ENCODE measurements around the gene TMEM120B.

The TMEM120B gene

DNA sequence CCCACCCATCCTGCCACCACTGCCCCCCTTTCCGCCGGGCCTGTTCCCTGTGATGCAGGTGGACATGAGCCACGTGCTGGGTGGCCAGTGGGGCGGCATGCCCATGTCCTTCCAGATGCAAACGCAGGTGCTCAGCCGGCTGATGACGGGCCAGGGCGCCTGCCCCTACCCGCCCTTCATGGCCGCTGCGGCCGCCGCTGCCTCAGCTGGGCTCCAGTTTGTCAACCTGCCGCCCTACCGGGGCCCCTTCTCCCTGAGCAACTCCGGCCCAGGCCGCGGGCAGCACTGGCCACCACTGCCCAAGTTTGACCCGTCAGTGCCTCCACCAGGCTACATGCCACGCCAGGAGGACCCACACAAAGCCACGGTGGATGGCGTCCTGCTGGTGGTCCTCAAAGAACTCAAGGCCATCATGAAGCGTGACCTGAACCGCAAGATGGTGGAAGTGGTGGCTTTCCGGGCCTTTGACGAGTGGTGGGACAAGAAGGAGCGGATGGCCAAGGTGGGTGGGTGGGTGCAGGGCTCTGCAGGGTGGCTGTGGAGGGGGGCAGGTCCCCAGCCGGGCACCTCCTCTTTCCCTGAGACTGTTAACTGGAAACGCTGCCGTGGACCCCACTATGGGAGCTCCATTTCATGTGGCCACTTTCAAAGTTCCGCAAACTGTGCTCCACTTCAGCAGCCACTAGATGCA lies 102.0 kb downstream of the TMEM120B start:
- H3K36me3 ChIP-seq (ENCODE audit: control insufficient read depth in 1 of 2, insufficient read depth in 2 of 2, low read depth in 1 of 2, low read length in 2 of 2), result peaks cover 66 to 80% of the 10 kb centered on the region in 2 experiments
- no peak overlapping the region for H2BK120ac ChIP-seq (ENCODE audit: low read depth, low read length)
- DNase-seq, result no peak
- H3K27ac ChIP-seq (ENCODE audit: low read length, poor library complexity, severe bottlenecking), result no peak overlapping the region
- H2AFZ ChIP-seq (ENCODE audit: low read depth, low read length), result no peak overlapping the region
- peaks cover 31% of the 10 kb centered on the region for H3K79me1 ChIP-seq (replicated peaks; ENCODE audit: low read length, poor library complexity, severe bottlenecking)
- H3K14ac ChIP-seq (ENCODE audit: low read length in 2 of 2), result no peak overlapping the region
- no peak overlapping the region for H2BK15ac ChIP-seq (ENCODE audit: low read depth, poor library complexity, severe bottlenecking)
- H3K9me3 ChIP-seq (ENCODE audit: control insufficient read depth, low read length), result no peaks in the 10 kb centered on the region
- no peak overlapping the region for H3K18ac ChIP-seq (ENCODE audit: low read depth in 1 of 2, low read length in 2 of 2)
- no peak overlapping the region for H3K4ac ChIP-seq (ENCODE audit: low read depth in 1 of 2, low read length in 2 of 2)
- H2AK5ac ChIP-seq (ENCODE audit: low read length, severe bottlenecking), result no peak overlapping the region
- no peak overlapping the region for H2BK5ac ChIP-seq (ENCODE audit: low read depth, low read length, poor library complexity, severe bottlenecking)
- H4K8ac ChIP-seq (ENCODE audit: low read length), result no peak overlapping the region
- H3K23ac ChIP-seq (ENCODE audit: low read length in 2 of 2), result no peak overlapping the region
- WGBS, result 96% methylated on average over 31 of the region's 31 CpGs
- peaks cover 26% of the 10 kb centered on the region for H3K4me1 ChIP-seq (ENCODE audit: control insufficient read depth, insufficient read depth, low read depth, low read length)
- peak overlapping the region; percentile 61 for H4K91ac ChIP-seq (ENCODE audit: low read length)
- H3K4me3 ChIP-seq (ENCODE audit: insufficient read depth in 1 of 2, low read depth in 1 of 2, low read length in 2 of 2), result no peak overlapping the region
- H3K9ac ChIP-seq (ENCODE audit: low read length), result no peak overlapping the region
- no peak overlapping the region for H2BK12ac ChIP-seq (ENCODE audit: low read length in 2 of 2)
- H3K27me3 ChIP-seq (ENCODE audit: control insufficient read depth in 1 of 2, insufficient read depth in 1 of 2, low read length in 2 of 2), result no peaks in the 10 kb centered on the region
- no peak overlapping the region for H3K4me2 ChIP-seq (ENCODE audit: low read length, poor library complexity, severe bottlenecking)

DNA sequence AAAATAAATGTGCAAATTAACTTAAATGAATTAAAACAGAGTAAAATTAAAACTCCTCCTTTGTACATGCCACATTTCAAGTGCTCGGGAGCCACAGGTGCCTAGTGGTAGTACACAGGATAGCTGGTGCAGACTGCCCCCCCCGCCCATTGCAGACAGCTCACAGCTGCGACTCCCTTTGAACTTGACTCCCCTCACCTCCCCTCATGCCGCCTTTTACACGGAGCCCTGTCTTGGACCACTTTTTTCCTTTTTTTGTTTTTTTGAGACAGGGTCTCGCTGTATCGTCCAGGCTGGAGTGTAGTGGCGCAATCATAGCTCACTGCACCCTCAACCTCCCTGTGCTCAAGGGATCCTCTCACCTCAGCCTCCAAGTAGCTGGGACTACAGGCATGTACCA lies 102.7 kb downstream of the TMEM120B start:
- Histone ChIP-seq H3K36me3 (ENCODE audit: control insufficient read depth in 1 of 2, insufficient read depth in 2 of 2, low read depth in 1 of 2, low read length in 2 of 2) (peaks cover 68 to 80% of the 10 kb centered on the region in 2 experiments), H3K27me3 (ENCODE audit: control insufficient read depth in 1 of 2, insufficient read depth in 1 of 2, low read length in 2 of 2) (no peaks in the 10 kb centered on the region), H3K9me3 (ENCODE audit: control insufficient read depth, low read length) (no peaks in the 10 kb centered on the region), H2BK12ac (ENCODE audit: low read length in 2 of 2) (no peak overlapping the region), H2BK5ac (ENCODE audit: low read depth, low read length, poor library complexity, severe bottlenecking) (no peak overlapping the region), H4K8ac (ENCODE audit: low read length) (no peak overlapping the region), H2AK5ac (ENCODE audit: low read length, severe bottlenecking) (no peak overlapping the region), H3K27ac (ENCODE audit: low read length, poor library complexity, severe bottlenecking) (no peak overlapping the region), H3K9ac (ENCODE audit: low read length) (no peak overlapping the region), H3K14ac (ENCODE audit: low read length in 2 of 2) (no peak overlapping the region), H3K79me1 (replicated peaks; ENCODE audit: low read length, poor library complexity, severe bottlenecking) (peaks cover 34% of the 10 kb centered on the region), H3K4me1 (ENCODE audit: control insufficient read depth, insufficient read depth, low read depth, low read length) (peaks cover 23% of the 10 kb centered on the region), H3K4me2 (ENCODE audit: low read length, poor library complexity, severe bottlenecking) (no peak overlapping the region), H2BK120ac (ENCODE audit: low read depth, low read length) (no peak overlapping the region), H3K18ac (ENCODE audit: low read depth in 1 of 2, low read length in 2 of 2) (no peak overlapping the region), H3K4me3 (ENCODE audit: insufficient read depth in 1 of 2, low read depth in 1 of 2, low read length in 2 of 2) (no peak overlapping the region), H4K91ac (ENCODE audit: low read length) (no peak overlapping the region), H3K4ac (ENCODE audit: low read depth in 1 of 2, low read length in 2 of 2) (no peak overlapping the region), H3K23ac (ENCODE audit: low read length in 2 of 2) (no peak overlapping the region), H2AFZ (ENCODE audit: low read depth, low read length) (no peak overlapping the region), H2BK15ac (ENCODE audit: low read depth, poor library complexity, severe bottlenecking) (no peak overlapping the region)
- no peak for DNase-seq
- WGBS, result 94% methylated on average over 8 of the region's 8 CpGs

DNA sequence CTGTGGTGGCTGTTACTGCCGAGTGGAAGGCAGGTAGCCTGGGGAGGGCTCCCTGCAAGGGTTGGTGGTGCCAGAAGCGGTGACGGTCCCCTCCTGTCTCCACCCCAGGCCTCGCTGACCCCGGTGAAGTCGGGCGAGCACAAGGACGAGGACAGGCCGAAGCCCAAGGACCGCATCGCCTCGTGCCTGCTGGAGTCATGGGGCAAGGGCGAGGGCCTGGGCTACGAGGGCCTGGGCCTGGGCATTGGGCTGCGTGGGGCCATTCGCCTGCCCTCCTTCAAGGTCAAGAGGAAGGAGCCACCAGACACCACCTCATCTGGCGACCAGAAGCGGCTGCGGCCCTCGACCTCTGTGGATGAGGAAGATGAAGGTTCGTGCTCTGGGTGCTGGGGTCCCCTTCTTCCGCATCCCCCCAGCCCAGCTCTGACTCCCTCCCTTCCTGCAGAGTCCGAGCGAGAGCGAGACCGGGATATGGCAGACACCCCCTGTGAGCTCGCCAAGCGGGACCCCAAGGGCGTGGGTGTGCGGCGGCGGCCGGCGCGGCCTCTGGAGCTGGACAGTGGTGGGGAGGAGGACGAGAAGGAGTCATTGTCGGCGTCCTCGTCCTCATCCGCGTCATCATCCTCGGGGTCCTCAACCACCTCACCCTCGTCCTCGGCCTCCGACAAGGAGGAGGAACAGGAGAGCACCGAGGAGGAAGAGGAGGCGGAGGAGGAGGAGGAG lies 104.5 kb downstream of the TMEM120B start:
- no peak overlapping the region for H2BK12ac ChIP-seq (ENCODE audit: low read length in 2 of 2)
- H3K27ac ChIP-seq (ENCODE audit: low read length, poor library complexity, severe bottlenecking), result no peak overlapping the region
- no peak overlapping the region for H3K4me2 ChIP-seq (ENCODE audit: low read length, poor library complexity, severe bottlenecking)
- peaks cover 68 to 80% of the 10 kb centered on the region in 2 experiments for H3K36me3 ChIP-seq (ENCODE audit: control insufficient read depth in 1 of 2, insufficient read depth in 2 of 2, low read depth in 1 of 2, low read length in 2 of 2)
- H2AFZ ChIP-seq (ENCODE audit: low read depth, low read length), result no peak overlapping the region
- H3K4ac ChIP-seq (ENCODE audit: low read depth in 1 of 2, low read length in 2 of 2), result no peak overlapping the region
- H2BK15ac ChIP-seq (ENCODE audit: low read depth, poor library complexity, severe bottlenecking), result no peak overlapping the region
- no peak overlapping the region for H4K91ac ChIP-seq (ENCODE audit: low read length)
- no peak overlapping the region for H3K18ac ChIP-seq (ENCODE audit: low read depth in 1 of 2, low read length in 2 of 2)
- no peak overlapping the region for H2BK120ac ChIP-seq (ENCODE audit: low read depth, low read length)
- no peak for DNase-seq
- H3K9me3 ChIP-seq (ENCODE audit: control insufficient read depth, low read length), result no peaks in the 10 kb centered on the region
- H3K79me1 ChIP-seq (replicated peaks; ENCODE audit: low read length, poor library complexity, severe bottlenecking), result peaks cover 33% of the 10 kb centered on the region
- H4K8ac ChIP-seq (ENCODE audit: low read length), result no peak overlapping the region
- H3K4me3 ChIP-seq (ENCODE audit: insufficient read depth in 1 of 2, low read depth in 1 of 2, low read length in 2 of 2), result no peak overlapping the region
- 97% methylated on average over 27 of the region's 47 CpGs for WGBS
- H2BK5ac ChIP-seq (ENCODE audit: low read depth, low read length, poor library complexity, severe bottlenecking), result no peak overlapping the region
- no peak overlapping the region for H2AK5ac ChIP-seq (ENCODE audit: low read length, severe bottlenecking)
- H3K4me1 ChIP-seq (ENCODE audit: control insufficient read depth, insufficient read depth, low read depth, low read length), result peaks cover 8% of the 10 kb centered on the region
- no peak overlapping the region for H3K14ac ChIP-seq (ENCODE audit: low read length in 2 of 2)
- H3K23ac ChIP-seq (ENCODE audit: low read length in 2 of 2), result no peak overlapping the region
- no peak overlapping the region for H3K9ac ChIP-seq (ENCODE audit: low read length)
- H3K27me3 ChIP-seq (ENCODE audit: control insufficient read depth in 1 of 2, insufficient read depth in 1 of 2, low read length in 2 of 2), result no peaks in the 10 kb centered on the region

DNA sequence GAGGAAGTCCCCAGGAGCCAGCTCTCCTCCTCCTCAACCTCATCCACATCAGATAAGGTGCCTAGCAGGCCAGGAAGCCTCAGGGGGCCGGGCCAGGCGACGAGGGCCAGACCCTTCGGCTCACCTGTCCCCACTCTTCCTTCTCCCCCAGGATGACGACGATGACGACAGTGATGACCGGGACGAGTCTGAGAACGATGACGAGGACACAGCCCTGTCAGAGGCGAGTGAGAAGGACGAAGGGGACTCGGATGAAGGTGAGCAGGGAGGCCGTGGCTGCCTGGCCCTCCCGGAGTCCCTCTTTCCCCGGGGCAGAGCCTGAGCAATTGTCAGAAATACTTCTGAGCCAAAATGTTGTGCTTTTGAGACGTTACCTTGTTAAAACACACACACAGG lies 105.1 kb downstream of the TMEM120B start:
- no peak overlapping the region for H3K4ac ChIP-seq (ENCODE audit: low read depth in 1 of 2, low read length in 2 of 2)
- H4K8ac ChIP-seq (ENCODE audit: low read length), result no peak overlapping the region
- H3K18ac ChIP-seq (ENCODE audit: low read depth in 1 of 2, low read length in 2 of 2), result no peak overlapping the region
- no peak overlapping the region for H3K4me2 ChIP-seq (ENCODE audit: low read length, poor library complexity, severe bottlenecking)
- H3K4me3 ChIP-seq (ENCODE audit: insufficient read depth in 1 of 2, low read depth in 1 of 2, low read length in 2 of 2), result no peak overlapping the region
- peaks cover 7% of the 10 kb centered on the region for H3K4me1 ChIP-seq (ENCODE audit: control insufficient read depth, insufficient read depth, low read depth, low read length)
- 95% methylated on average over 18 of the region's 18 CpGs for WGBS
- no peak overlapping the region for H2AFZ ChIP-seq (ENCODE audit: low read depth, low read length)
- H2BK120ac ChIP-seq (ENCODE audit: low read depth, low read length), result no peak overlapping the region
- no peak overlapping the region for H3K27ac ChIP-seq (ENCODE audit: low read length, poor library complexity, severe bottlenecking)
- no peak overlapping the region for H2BK12ac ChIP-seq (ENCODE audit: low read length in 2 of 2)
- no peak overlapping the region for H3K23ac ChIP-seq (ENCODE audit: low read length in 2 of 2)
- H3K27me3 ChIP-seq (ENCODE audit: control insufficient read depth in 1 of 2, insufficient read depth in 1 of 2, low read length in 2 of 2), result no peaks in the 10 kb centered on the region
- peaks cover 74 to 84% of the 10 kb centered on the region in 2 experiments for H3K36me3 ChIP-seq (ENCODE audit: control insufficient read depth in 1 of 2, insufficient read depth in 2 of 2, low read depth in 1 of 2, low read length in 2 of 2)
- H3K79me1 ChIP-seq (replicated peaks; ENCODE audit: low read length, poor library complexity, severe bottlenecking), result peaks cover 37% of the 10 kb centered on the region
- H3K9me3 ChIP-seq (ENCODE audit: control insufficient read depth, low read length), result no peaks in the 10 kb centered on the region
- H2BK5ac ChIP-seq (ENCODE audit: low read depth, low read length, poor library complexity, severe bottlenecking), result no peak overlapping the region
- H3K9ac ChIP-seq (ENCODE audit: low read length), result no peak overlapping the region
- H2AK5ac ChIP-seq (ENCODE audit: low read length, severe bottlenecking), result no peak overlapping the region
- DNase-seq, result no peak
- no peak overlapping the region for H4K91ac ChIP-seq (ENCODE audit: low read length)
- H2BK15ac ChIP-seq (ENCODE audit: low read depth, poor library complexity, severe bottlenecking), result no peak overlapping the region
- H3K14ac ChIP-seq (ENCODE audit: low read length in 2 of 2), result no peak overlapping the region

All from mesenchymal stem cell (in vitro differentiated cells and primary cell).